ENCODE measurements around the gene DDX4. TPM values are rescaled to one million over a fixed set of nuclear protein-coding genes. Genes with fewer than 3 reads are reported as not detected.
"Not testable (repeated sequence)": the region's sequence is repeated elsewhere in the genome, so short reads cannot be mapped to it uniquely, and the experiment has no call there.

DDX4 gene
- polyA plus RNA-seq, 1 experiment = not detected

DNA sequence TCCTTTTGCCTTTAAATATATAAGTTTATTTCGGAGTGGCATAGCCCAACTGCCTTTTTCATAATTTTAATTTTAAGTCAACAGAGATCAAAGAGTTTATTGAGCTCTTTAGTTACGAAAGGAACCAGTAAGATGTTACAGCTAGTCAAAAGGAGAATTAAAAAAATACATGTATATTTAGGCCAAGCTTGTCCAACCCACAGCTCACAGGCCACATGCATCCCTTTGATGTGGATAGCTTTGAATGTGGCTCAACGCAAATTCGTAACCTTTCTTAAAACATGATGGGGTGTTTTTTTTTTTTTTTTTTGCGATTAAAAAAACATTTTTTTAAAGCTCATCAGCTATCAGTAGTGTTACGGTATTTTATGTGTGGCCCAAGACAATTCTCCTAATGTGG lies 63.1 kb downstream of the DDX4 start:
- POLR2A ChIA-PET = interaction anchor here (0.6 kb wide), 1 partner anchor 224 kb away, joined by 5 read pairs; no protein-coding TSS in a partner anchor
- no peak for DNase-seq (ENCODE audit: low read depth)
- TF ChIP-seq, protein P1, sequence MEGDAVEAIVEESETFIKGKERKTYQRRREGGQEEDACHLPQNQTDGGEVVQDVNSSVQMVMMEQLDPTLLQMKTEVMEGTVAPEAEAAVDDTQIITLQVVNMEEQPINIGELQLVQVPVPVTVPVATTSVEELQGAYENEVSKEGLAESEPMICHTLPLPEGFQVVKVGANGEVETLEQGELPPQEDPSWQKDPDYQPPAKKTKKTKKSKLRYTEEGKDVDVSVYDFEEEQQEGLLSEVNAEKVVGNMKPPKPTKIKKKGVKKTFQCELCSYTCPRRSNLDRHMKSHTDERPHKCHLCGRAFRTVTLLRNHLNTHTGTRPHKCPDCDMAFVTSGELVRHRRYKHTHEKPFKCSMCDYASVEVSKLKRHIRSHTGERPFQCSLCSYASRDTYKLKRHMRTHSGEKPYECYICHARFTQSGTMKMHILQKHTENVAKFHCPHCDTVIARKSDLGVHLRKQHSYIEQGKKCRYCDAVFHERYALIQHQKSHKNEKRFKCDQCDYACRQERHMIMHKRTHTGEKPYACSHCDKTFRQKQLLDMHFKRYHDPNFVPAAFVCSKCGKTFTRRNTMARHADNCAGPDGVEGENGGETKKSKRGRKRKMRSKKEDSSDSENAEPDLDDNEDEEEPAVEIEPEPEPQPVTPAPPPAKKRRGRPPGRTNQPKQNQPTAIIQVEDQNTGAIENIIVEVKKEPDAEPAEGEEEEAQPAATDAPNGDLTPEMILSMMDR (IDR thresholded peaks at IDR 0.05; ENCODE audit: insufficient read depth, low read depth, low read length) = no peak
- CTCF ChIA-PET = interaction anchor here (1.4 kb wide), 1 partner anchor 12 kb away, joined by 3 read pairs; no protein-coding TSS in a partner anchor
- Histone ChIP-seq H3K36me3 (ENCODE audit: control insufficient read depth, insufficient read depth, low read length) (no peaks in the 10 kb centered on the region), H3K4me3 (ENCODE audit: low read depth, low read length) (no peak overlapping the region), H3K27me3 (ENCODE audit: control insufficient read depth, insufficient read depth, low read length) (peaks cover 1% of the 10 kb centered on the region)

DNA sequence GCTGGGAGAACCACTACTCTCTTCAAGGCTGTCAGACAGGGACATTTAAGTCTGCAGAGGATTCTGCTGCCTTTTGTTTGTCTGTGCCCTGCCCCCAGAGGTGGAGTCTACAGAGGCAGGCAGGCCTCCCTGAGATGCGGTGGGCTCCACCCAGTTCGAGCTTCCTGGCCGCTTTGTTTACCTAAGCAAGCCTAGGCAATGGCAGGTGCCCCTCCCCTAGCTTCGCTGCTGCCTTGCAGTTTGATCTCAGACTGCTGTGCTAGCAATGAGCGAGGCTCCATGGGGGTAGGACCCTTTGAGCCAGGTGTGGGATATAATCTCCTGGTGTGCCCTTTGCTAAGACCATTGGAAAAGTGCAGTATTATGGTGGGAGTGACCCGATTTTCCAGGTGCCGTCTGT lies 71.0 kb downstream of the DDX4 start:
- POLR2A ChIA-PET; H3K4me3 ChIP-seq (ENCODE audit: low read depth, low read length); CTCF ChIA-PET; DNase-seq (ENCODE audit: low read depth); H3K36me3 ChIP-seq (ENCODE audit: control insufficient read depth, insufficient read depth, low read length); H3K27me3 ChIP-seq (ENCODE audit: control insufficient read depth, insufficient read depth, low read length): not testable (repeated sequence)

DNA sequence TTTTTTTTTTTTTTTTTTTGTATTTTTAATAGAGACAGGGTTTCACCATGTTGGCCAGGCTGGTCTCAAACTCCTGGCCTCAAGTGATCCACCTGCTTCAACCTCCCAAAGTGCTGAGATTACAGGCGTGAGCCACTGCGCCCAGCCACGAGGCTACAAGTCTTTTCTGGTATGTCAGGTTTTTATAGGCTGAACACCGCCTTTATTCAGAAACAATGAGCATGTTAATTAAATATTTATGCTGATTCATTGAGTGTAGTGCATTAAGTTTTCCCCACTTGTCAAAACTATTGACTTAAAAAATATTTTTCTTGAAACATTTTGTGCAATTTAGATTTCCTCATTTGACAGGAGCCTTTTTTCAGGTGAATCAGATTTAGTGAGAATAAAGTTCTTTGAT lies 78.1 kb downstream of the DDX4 start:
- H3K36me3 ChIP-seq (ENCODE audit: control insufficient read depth, insufficient read depth, low read length); H3K4me3 ChIP-seq (ENCODE audit: low read depth, low read length); CTCF ChIA-PET; DNase-seq (ENCODE audit: low read depth); H3K27me3 ChIP-seq (ENCODE audit: control insufficient read depth, insufficient read depth, low read length): not testable (repeated sequence)
- POLR2A ChIA-PET = interaction anchor here (0.7 kb wide), 1 partner anchor 56 kb away, joined by 3 read pairs; no protein-coding TSS in a partner anchor

DNA sequence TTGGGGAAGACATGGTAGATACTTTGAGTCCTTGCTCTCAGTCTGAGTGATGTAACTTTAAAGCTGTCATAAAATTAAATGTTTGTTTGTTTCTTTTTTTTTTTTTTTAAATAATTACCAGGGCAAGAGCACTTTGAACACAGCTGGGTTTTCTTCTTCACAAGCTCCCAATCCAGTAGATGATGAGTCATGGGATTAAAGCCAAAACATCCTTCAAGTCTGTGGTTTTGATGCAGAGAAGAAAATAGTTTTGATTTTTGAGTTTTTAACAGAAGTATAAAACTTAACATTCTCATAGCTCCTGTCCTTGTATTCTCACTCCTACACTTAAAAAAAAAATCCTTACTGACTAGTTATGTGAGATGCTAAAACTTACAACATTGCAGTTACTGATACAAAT lies 78.5 kb downstream of the DDX4 start:
- DNase-seq (ENCODE audit: low read depth) = peak; percentile 30
- CTCF ChIA-PET = no interaction called here
- TF ChIP-seq, protein P1 (IDR thresholded peaks at IDR 0.05; ENCODE audit: insufficient read depth, low read depth, low read length) = no peak

DNA sequence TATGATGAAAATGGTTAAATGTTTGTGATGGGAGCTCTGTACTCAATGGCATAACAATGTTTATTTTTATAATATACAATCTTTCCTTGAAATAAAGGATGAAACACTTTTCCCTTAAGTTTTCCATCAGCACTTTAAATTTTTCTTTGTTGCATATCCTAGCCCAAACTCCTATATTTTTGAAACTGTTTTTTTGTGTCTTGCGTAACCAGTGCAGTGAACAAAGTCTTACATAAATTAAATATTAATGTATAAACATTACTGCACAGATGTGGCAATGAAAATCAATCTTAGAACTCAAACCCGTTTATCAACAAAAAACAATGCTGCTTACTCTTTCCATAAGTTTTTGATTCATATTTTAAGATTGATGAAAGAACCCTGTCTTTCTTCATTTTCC lies 79.2 kb downstream of the DDX4 start:
- H3K4me3 ChIP-seq (ENCODE audit: low read depth, low read length) = no peak overlapping the region
- no peaks in the 10 kb centered on the region for H3K36me3 ChIP-seq (ENCODE audit: control insufficient read depth, insufficient read depth, low read length)
- TF ChIP-seq, protein P1 (IDR thresholded peaks at IDR 0.05; ENCODE audit: insufficient read depth, low read depth, low read length) = no peak
- no peak for DNase-seq (ENCODE audit: low read depth)
- peaks cover 16% of the 10 kb centered on the region for H3K27me3 ChIP-seq (ENCODE audit: control insufficient read depth, insufficient read depth, low read length)
- CTCF ChIA-PET = no interaction called here
- POLR2A ChIA-PET = no interaction called here

More for the DNA sequence above, 78.5 kb downstream of the DDX4 start:
- no peak overlapping the region for H3K4me3 ChIP-seq (ENCODE audit: low read depth, low read length)
- POLR2A ChIA-PET = interaction anchor here (0.6 to 0.7 kb wide), 2 partner anchors 57 to 384 kb away, joined by 3 to 4 read pairs; no protein-coding TSS in a partner anchor
- no peaks in the 10 kb centered on the region for H3K36me3 ChIP-seq (ENCODE audit: control insufficient read depth, insufficient read depth, low read length)
- H3K27me3 ChIP-seq (ENCODE audit: control insufficient read depth, insufficient read depth, low read length) = peaks cover 13% of the 10 kb centered on the region

DNA sequence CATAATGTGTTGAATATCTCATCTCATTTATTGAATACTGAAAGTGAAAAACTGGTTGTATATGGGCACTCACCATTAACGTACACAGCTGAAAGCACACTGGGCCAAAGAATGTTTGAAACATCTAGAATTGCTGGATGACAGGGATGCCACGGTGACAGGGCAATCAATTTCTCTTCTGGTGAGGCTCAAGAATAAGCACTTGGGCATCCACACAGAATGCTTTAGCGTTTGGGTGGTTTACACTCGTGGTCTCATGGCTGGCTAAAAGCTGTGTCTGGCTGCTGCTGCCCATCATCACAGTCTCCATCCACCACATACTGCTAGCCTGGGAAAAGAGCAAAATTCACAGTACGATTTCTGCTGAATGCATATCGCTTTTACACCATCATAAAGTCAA lies 82.6 kb downstream of the DDX4 start:
- no peak for DNase-seq (ENCODE audit: low read depth)
- POLR2A ChIA-PET = no interaction called here
- H3K36me3 ChIP-seq (ENCODE audit: control insufficient read depth, insufficient read depth, low read length) = no peaks in the 10 kb centered on the region
- H3K4me3 ChIP-seq (ENCODE audit: low read depth, low read length) = no peak overlapping the region
- H3K27me3 ChIP-seq (ENCODE audit: control insufficient read depth, insufficient read depth, low read length) = peaks cover 29% of the 10 kb centered on the region
- TF ChIP-seq, protein P1 (IDR thresholded peaks at IDR 0.05; ENCODE audit: insufficient read depth, low read depth, low read length) = no peak
- CTCF ChIA-PET = no interaction called here

Data from BJ (cell line).